ENCODE measurements around the gene SLC44A3. TPM values are rescaled to one million over a fixed set of nuclear protein-coding genes. Genes with fewer than 3 reads are reported as not detected.
"Not testable (repeated sequence)": the region's sequence is repeated elsewhere in the genome, so short reads cannot be mapped to it uniquely, and the experiment has no call there.

SLC44A3 gene
- total and polyA plus RNA-seq, 12 donors = 1.2 to 9.4 (median 4.8) TPM

DNA sequence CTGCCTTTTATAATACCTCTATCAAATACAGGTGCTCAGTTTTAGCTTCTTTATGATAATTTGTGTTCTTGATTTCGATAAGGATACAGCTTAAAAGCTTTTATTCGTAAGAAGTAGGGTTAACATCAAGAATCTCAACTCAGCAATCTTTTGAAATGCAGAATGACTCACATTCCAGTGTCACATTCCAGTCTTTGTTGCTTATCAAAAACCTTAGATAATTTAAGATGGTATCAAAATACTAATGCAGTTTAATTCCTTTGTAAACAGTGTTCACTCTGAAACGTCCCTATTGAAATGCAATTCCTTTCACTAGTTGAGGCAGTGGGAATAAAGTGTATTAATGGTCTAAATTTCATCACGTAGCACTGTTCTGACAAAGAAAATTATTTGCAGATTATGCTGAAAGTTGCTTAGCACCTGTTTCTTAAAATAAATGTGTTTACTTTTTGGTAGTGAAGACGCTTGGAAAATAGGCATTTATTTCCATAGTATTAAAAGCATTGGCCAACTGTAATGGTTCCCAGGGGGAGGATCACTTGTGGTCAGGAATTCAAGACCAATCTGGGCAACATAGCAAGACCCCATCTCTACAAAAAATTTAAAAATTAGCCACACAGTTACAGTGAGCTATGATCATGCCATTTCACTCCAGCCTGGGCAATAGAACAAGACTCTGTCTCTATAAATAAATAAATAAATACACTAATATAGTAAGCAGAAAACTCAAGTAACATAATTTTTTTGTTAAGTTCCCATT lies 116.9 kb downstream of the SLC44A3 start:
- intact Hi-C loops (cut with DNase I) = no loop called here
- DNase-seq = no peak
- ATAC-seq = no peak
- no peak overlapping the region for H3K4me3 ChIP-seq
- TF ChIP-seq, protein P1, sequence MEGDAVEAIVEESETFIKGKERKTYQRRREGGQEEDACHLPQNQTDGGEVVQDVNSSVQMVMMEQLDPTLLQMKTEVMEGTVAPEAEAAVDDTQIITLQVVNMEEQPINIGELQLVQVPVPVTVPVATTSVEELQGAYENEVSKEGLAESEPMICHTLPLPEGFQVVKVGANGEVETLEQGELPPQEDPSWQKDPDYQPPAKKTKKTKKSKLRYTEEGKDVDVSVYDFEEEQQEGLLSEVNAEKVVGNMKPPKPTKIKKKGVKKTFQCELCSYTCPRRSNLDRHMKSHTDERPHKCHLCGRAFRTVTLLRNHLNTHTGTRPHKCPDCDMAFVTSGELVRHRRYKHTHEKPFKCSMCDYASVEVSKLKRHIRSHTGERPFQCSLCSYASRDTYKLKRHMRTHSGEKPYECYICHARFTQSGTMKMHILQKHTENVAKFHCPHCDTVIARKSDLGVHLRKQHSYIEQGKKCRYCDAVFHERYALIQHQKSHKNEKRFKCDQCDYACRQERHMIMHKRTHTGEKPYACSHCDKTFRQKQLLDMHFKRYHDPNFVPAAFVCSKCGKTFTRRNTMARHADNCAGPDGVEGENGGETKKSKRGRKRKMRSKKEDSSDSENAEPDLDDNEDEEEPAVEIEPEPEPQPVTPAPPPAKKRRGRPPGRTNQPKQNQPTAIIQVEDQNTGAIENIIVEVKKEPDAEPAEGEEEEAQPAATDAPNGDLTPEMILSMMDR (IDR thresholded peaks at IDR 0.05) = no peak
- H3K36me3 ChIP-seq = peaks cover 0 to 18% (median 0%) of the 10 kb centered on the region in 9 donors
- H3K27me3 ChIP-seq = no peaks in the 10 kb centered on the region
- H3K4me1 ChIP-seq = peaks cover 0 to 35% (median 12%) of the 10 kb centered on the region in 9 donors
- H3K27ac ChIP-seq = peak overlapping the region in 2 of 10 donors; percentile 7 to 43
- no peaks in the 10 kb centered on the region for H3K9me3 ChIP-seq
- WGBS, 2 donors = 68 to 73% methylated on average over 5 of the region's 5 CpGs

DNA sequence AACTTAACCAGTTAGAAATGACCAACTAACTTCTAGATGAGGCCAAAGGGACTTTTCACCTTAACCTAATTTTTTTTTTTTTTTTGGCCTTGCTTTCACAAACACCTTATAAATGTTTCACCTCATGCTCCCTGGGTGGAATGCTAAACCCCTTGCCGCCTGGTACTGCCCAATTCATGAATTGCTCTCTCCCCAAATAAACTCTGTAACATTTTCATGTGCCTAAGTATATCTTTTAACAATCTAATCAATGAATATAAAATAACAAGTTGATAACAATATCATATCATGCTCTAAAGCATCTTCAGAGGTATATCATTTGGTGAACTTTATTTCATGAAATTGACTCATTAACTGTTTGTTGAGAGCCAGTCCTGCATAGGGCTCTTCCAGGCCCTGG lies 117.7 kb downstream of the SLC44A3 start:
- H3K4me3 ChIP-seq = no peak overlapping the region
- DNase-seq (no peak), ATAC-seq (no peak)
- H3K9me3 ChIP-seq = no peaks in the 10 kb centered on the region
- TF ChIP-seq, protein P1 (IDR thresholded peaks at IDR 0.05) = no peak
- H3K36me3 ChIP-seq = peaks cover 0 to 10% (median 0%) of the 10 kb centered on the region in 9 donors
- no peaks in the 10 kb centered on the region for H3K27me3 ChIP-seq
- WGBS, 2 donors = 100% methylated on average over 1 of the region's 1 CpG
- H3K4me1 ChIP-seq = peaks cover 0 to 35% (median 12%) of the 10 kb centered on the region in 9 donors
- H3K27ac ChIP-seq = no peak overlapping the region
- intact Hi-C loops (cut with DNase I) = no loop called here

DNA sequence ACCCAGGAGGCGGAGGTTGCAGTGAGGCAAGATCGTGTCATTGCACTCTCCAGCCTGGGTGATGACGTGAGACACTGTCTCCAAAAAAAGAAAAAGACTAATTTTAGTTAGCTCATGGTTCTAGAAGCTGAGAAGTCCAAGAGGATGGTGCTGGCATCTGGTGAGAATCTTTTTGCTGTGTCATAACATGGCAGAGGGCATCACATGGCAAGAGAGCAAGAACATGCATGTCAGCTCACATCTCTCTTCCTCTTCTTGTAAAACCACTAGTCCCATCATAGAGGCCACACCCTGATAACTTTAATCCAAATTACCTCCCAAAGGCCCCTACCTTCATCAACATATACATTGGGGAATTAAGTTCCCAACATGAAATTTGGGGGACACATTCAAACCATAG lies 120.6 kb downstream of the SLC44A3 start:
- intact Hi-C loops (cut with DNase I) = no loop called here
- ATAC-seq = no peak
- Histone ChIP-seq H3K27ac (no peak overlapping the region), H3K4me3 (no peak overlapping the region), H3K4me1 (peaks cover 0 to 31% (median 9%) of the 10 kb centered on the region in 9 donors), H3K27me3 (no peaks in the 10 kb centered on the region), H3K36me3 (no peaks in the 10 kb centered on the region), H3K9me3 (no peaks in the 10 kb centered on the region)
- WGBS, 2 donors = 87 to 92% methylated on average over 3 of the region's 3 CpGs
- TF ChIP-seq, protein P1 (IDR thresholded peaks at IDR 0.05) = no peak
- DNase-seq = no peak

DNA sequence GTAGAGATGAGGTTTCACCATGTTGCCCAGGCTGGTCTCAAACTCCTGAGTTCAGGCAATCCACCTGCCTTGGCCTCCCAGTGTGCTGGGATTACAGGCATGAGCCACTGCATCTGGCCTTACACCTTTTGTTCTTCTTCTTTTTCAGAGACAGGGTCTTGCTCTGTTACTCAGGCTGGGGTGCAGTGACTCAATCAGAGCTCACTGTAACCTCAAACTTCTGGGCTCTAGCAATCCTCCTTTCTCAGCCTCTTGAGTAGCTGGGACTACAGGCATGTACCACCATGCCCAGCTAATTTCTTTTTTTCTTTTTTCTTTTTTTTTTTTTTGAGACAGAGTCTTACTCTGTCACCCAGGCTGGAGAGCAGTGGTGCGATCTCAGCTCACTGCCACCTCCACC lies 121.3 kb downstream of the SLC44A3 start:
- H3K27me3 ChIP-seq; intact Hi-C loops (cut with DNase I); H3K4me3 ChIP-seq; H3K9me3 ChIP-seq; DNase-seq; H3K36me3 ChIP-seq; ATAC-seq; H3K27ac ChIP-seq: not testable (repeated sequence)
- H3K4me1 ChIP-seq = peaks cover 0 to 27% (median 4%) of the 10 kb centered on the region in 9 donors
- 91 to 100% methylated on average over 1 of the region's 1 CpG for WGBS, 2 donors
